HepG2 (cell line): ENCODE measurements around the gene ZNF331. TPM values are rescaled to one million over a fixed set of nuclear protein-coding genes. Genes with fewer than 3 reads are reported as not detected.

Source experiments
- ASH2L ChIP-seq: fragments of 300-600, 200-600 bp; sonication (generic); IDR thresholded peaks from 2 replicates; pipeline ENCODE4 v1.7.0; 2017; ENCODE audit warnings: low read depth, mild to moderate bottlenecking, moderate library complexity, mixed read lengths, low read length; ENCODE audit not compliant: insufficient read length
- DDIT3 ChIP-seq: sonication (generic); formaldehyde crosslinking; IDR thresholded peaks from 2 replicates; pipeline ENCODE4 v1.4.0; 2020; ENCODE audit warnings: mild to moderate bottlenecking, missing genetic modification reagents
- HBP1 ChIP-seq: IDR thresholded peaks from 2 replicates; pipeline ENCODE4 v1.6.1; 2016; ENCODE audit warnings: low read depth, control low read depth
- NAIF1 ChIP-seq: sonication (generic); formaldehyde crosslinking; IDR thresholded peaks from 2 replicates; pipeline ENCODE4 v1.5.0; 2020; ENCODE audit warnings: mild to moderate bottlenecking, missing genetic modification reagents, borderline replicate concordance
- NFIC ChIP-seq: IDR thresholded peaks from 2 replicates; pipeline ENCODE4 v1.6.1; 2012; ENCODE audit warnings: mild to moderate bottlenecking, low read length, inconsistent platforms
- NR3C1 ChIP-seq: sonication (generic); formaldehyde crosslinking; IDR thresholded peaks from 2 replicates; pipeline ENCODE4 v1.4.0; 2020; ENCODE audit warnings: missing genetic modification reagents
- PATZ1 ChIP-seq: sonication (generic); formaldehyde crosslinking; IDR thresholded peaks from 2 replicates; pipeline ENCODE4 v1.4.0; 2020; ENCODE audit warnings: missing genetic modification reagents
- PAXIP1 ChIP-seq: sonication (generic); formaldehyde crosslinking; conservative IDR thresholded peaks from 2 replicates; pipeline ENCODE4 v1.4.0; 2020; ENCODE audit warnings: mild to moderate bottlenecking, missing genetic modification reagents, moderate library complexity
- RARA ChIP-seq: IDR thresholded peaks from 2 replicates; pipeline ENCODE4 v1.6.1; 2016; ENCODE audit warnings: missing genetic modification reagents, missing compliant biosample characterization
- RFX1 ChIP-seq: fragments of 450-650 bp; IDR thresholded peaks from 2 replicates; pipeline ENCODE4 v1.6.1; 2017
- RFXANK ChIP-seq: IDR thresholded peaks from 2 replicates; pipeline ENCODE4 v1.6.1; 2016
- SALL2 ChIP-seq: sonication (generic); formaldehyde crosslinking; IDR thresholded peaks from 2 replicates; pipeline ENCODE4 v1.8.1; 2023; ENCODE audit warnings: mild to moderate bottlenecking, missing genetic modification reagents, inconsistent platforms
- SMAD9 ChIP-seq: sonication (generic); formaldehyde crosslinking; IDR thresholded peaks from 2 replicates; pipeline ENCODE4 v1.5.1; 2020; ENCODE audit warnings: mild to moderate bottlenecking, missing genetic modification reagents
- SRSF4 ChIP-seq: fragments of 200-400 bp; formaldehyde crosslinking; IDR thresholded peaks from one replicate; pipeline ENCODE4 v1.6.1; 2018; ENCODE audit warnings: mild to moderate bottlenecking, low read depth, low read length, moderate library complexity; ENCODE audit not compliant: poor library complexity, severe bottlenecking
- STAG1 ChIP-seq: sonication (generic); formaldehyde crosslinking; IDR thresholded peaks from 2 replicates; pipeline ENCODE4 v1.4.0; 2020; ENCODE audit warnings: missing genetic modification reagents
- TEAD3 ChIP-seq: optimal IDR thresholded peaks from 2 replicates; pipeline ENCODE3; 2016; ENCODE audit warnings: borderline replicate concordance
- YY1 ChIP-seq: IDR thresholded peaks from 2 replicates; pipeline ENCODE4 v1.6.1; 2011; ENCODE audit warnings: low read length, low read depth, moderate library complexity, mild to moderate bottlenecking; ENCODE audit not compliant: insufficient read depth, insufficient replicate concordance
- ZFX ChIP-seq: sonication (generic); formaldehyde crosslinking; IDR thresholded peaks from 2 replicates; pipeline ENCODE4 v1.4.0; 2020; ENCODE audit warnings: mild to moderate bottlenecking, low read depth, missing genetic modification reagents, moderate library complexity
- ZNF205 ChIP-seq: IDR thresholded peaks from 2 replicates; pipeline ENCODE4 v1.6.1; 2018; ENCODE audit warnings: missing biosample characterization, missing genetic modification reagents
- ZNF276 ChIP-seq: sonication (generic); formaldehyde crosslinking; IDR thresholded peaks from 2 replicates; pipeline ENCODE4 v1.4.0; 2020; ENCODE audit warnings: mild to moderate bottlenecking, low read depth, missing genetic modification reagents
- ZNF343 ChIP-seq: sonication (generic); formaldehyde crosslinking; IDR thresholded peaks from 2 replicates; pipeline ENCODE4 v1.4.0; 2020; ENCODE audit warnings: mild to moderate bottlenecking, missing genetic modification reagents
- ZNF580 ChIP-seq: IDR thresholded peaks from 2 replicates; pipeline ENCODE4 v1.6.1; 2016; ENCODE audit warnings: low read depth, borderline replicate concordance
- polyA plus RNA-seq, 8 experiments: library from polyadenylated mRNA; depleted of rRNA in 3 of 8; stranded (reverse) in 7 of 8; unstranded in 1 of 8; fragments of >200 nt; fragmentation: Illumina TruSeq in 4 of 8; extraction: Trizol in 4 of 8; gene quantifications; 2 replicates each; pipeline versions ENCODE4 v1.2.1 to v1.2.3, GENCODE V29; 2011 to 2016; ENCODE audit warnings: low read depth in 4 of 8, missing spikeins in 1 of 8, mixed read lengths in 1 of 8; ENCODE audit not compliant: insufficient read depth in 1 of 8
- total RNA-seq, 5 experiments: library from RNA; depleted of rRNA; stranded (reverse); fragments of >200 nt; fragmentation: Illumina TruSeq; extraction: Trizol; gene quantifications; 2 replicates each; pipeline ENCODE4 v1.2.3, GENCODE V29; 2016; ENCODE audit warnings: low read depth in 1 of 5

The ZNF331 gene
- total and polyA plus RNA-seq, 2 of the 13 experiments (the other 11 are each of a cell fraction or from before 2014, with no cell fraction given): 8.2 to 13.3 TPM

DNA sequence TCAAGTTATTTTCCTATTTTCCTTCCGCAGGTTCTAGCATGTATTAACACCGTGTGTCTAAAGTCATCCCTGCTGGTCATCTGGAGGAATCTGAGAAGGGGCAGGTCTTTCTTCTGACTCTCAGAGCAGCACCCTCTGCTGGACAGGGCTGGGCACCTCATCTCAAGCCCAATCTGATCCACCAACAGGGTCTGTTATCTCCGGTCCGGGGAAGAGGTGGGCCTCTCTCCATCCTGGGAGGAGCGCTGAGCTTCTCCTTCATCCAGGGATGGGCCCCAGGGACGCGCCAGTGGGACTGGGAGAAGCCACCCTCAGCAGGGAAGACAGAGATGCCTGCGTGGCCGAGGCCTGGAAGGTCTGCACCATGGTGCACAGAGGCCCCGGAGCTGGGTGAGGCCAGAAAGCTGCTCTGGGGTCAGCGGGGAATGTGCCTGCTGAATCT lies 26.0 kb upstream of the ZNF331 start (continued):
- TF ChIP-seq HBP1 (CRISPR knock-in tag) (no peak), RFXANK (CRISPR knock-in tag) (no peak), ZNF276 (no peak), NR3C1 (CRISPR knock-in tag) (no peak), NAIF1 (CRISPR knock-in tag) (no peak), RARA (CRISPR knock-in tag) (0 out of 2 replicates have a peak, but pooled peaks have one; percentile 9), ZNF343 (no peak), RFX1 (no peak), STAG1 (CRISPR knock-in tag) (peak; percentile 63), ZNF205 (CRISPR knock-in tag) (no peak), SRSF4 (no peak), ZFX (CRISPR knock-in tag) (0 out of 2 replicates have a peak, but pooled peaks have one; percentile 28), TEAD3 (CRISPR knock-in tag) (no peak), NFIC (no peak), ASH2L (no peak), PAXIP1 (CRISPR knock-in tag) (0 out of 2 replicates have a peak, but pooled peaks have one; percentile 21), SMAD9 (CRISPR knock-in tag) (no peak), YY1 (no peak), PATZ1 (CRISPR knock-in tag) (0 out of 2 replicates have a peak, but pooled peaks have one; percentile 13), SALL2 (CRISPR knock-in tag) (no peak), DDIT3 (CRISPR knock-in tag) (no peak), ZNF580 (CRISPR knock-in tag) (peak; percentile 59; the same call in 1 of the 2 replicates)
